Measurements from ENCODE around the gene SRGAP3.

DNA sequence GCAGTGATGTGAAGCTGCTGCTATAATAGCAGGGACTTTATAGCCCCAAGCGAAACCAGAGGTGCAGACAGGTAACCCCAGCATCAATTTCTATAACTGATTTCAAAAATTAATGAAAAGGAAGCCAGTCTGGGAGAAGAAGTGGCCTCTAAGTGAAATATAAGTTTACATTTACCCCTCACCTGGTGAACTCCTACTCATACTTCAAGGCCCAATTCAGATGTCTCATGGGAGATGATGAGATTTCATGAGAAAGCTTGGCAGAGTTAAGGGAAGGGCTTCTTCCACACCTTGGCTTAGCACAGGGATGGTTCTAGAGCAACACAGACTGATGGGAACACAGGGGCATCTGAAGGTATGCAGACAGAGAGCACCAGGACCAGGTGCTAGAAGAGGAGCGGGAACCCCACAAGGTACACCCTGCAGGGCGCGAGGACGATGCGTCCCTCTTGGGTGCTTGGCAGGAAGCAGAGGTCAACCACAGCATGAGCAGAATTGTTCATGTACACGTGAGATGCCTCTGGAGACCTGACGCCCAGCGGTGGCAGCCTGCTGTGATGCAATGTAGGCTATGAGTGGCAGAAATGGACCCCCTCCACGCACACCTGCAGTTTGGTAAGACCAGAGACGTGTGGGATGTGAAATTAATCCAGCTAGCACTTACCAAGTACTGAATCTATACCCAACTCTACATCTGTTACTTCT is 102.9 kb downstream of the SRGAP3 start:
- TF ChIP-seq, protein P1, sequence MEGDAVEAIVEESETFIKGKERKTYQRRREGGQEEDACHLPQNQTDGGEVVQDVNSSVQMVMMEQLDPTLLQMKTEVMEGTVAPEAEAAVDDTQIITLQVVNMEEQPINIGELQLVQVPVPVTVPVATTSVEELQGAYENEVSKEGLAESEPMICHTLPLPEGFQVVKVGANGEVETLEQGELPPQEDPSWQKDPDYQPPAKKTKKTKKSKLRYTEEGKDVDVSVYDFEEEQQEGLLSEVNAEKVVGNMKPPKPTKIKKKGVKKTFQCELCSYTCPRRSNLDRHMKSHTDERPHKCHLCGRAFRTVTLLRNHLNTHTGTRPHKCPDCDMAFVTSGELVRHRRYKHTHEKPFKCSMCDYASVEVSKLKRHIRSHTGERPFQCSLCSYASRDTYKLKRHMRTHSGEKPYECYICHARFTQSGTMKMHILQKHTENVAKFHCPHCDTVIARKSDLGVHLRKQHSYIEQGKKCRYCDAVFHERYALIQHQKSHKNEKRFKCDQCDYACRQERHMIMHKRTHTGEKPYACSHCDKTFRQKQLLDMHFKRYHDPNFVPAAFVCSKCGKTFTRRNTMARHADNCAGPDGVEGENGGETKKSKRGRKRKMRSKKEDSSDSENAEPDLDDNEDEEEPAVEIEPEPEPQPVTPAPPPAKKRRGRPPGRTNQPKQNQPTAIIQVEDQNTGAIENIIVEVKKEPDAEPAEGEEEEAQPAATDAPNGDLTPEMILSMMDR (IDR thresholded peaks at IDR 0.05; ENCODE audit: low read length), result no peak
- no peak for TF ChIP-seq EZH2 (IDR thresholded peaks at IDR 0.05; ENCODE audit: borderline replicate concordance, low read length)
